GM23338 (cell line): ENCODE data around the gene BCR. TPM values are rescaled to one million over a fixed set of nuclear protein-coding genes. Genes with fewer than 3 reads are reported as not detected.

ENCODE experiments used
- ATAC-seq: fragments of 200-7000 bp; cut with Tn5 transposase; 3 replicates; pipeline ENCODE4 v1.9.1; 2020
- DNase-seq: peaks from one replicate; pipeline ENCODE4 v3.0.0-alpha.2; 2015; ENCODE audit warnings: low spot score
- H2AFZ ChIP-seq: fragments of 200-600 bp; sonication (generic); 2 replicates; pipeline ENCODE4 v1.8.0; 2016; ENCODE audit warnings: antibody characterized with exemption, mild to moderate bottlenecking, moderate library complexity
- H3F3A ChIP-seq: fragments of 200-600 bp; sonication (generic); replicated peaks from 2 replicates; pipeline ENCODE4 v1.8.0; 2017; ENCODE audit warnings: antibody characterized with exemption, mixed run types, low read depth
- H3K27ac ChIP-seq: fragments of 200-600 bp; sonication (generic); 2 replicates; pipeline ENCODE4 v1.6.1; 2016; ENCODE audit warnings: low read depth
- H3K27me3 ChIP-seq: fragments of 200-600 bp; sonication (generic); 2 replicates; pipeline ENCODE4 v1.8.0; 2016; ENCODE audit warnings: mild to moderate bottlenecking, mixed run types, moderate library complexity; ENCODE audit not compliant: insufficient read depth
- H3K36me3 ChIP-seq: fragments of 200-600 bp; sonication (generic); 2 replicates; pipeline ENCODE4 v1.8.0; 2016; ENCODE audit warnings: mild to moderate bottlenecking; ENCODE audit not compliant: insufficient read depth
- H3K4me1 ChIP-seq: fragments of 200-600 bp; sonication (generic); 2 replicates; pipeline ENCODE4 v1.8.0; 2016; ENCODE audit warnings: mild to moderate bottlenecking, moderate library complexity; ENCODE audit not compliant: insufficient read depth
- H3K4me2 ChIP-seq: fragments of 200-600 bp; sonication (generic); 2 replicates; pipeline ENCODE4 v1.7.1; 2017; ENCODE audit warnings: mixed run types
- H3K4me3 ChIP-seq: fragments of 200-600 bp; sonication (generic); 2 replicates; pipeline ENCODE4 v1.6.1; 2016; ENCODE audit warnings: mixed run types
- H3K79me2 ChIP-seq: fragments of 200-600 bp; sonication (generic); replicated peaks from 2 replicates; pipeline ENCODE4 v1.8.0; 2017; ENCODE audit warnings: mild to moderate bottlenecking; ENCODE audit not compliant: insufficient read depth
- H3K9me2 ChIP-seq: fragments of 200-600 bp; sonication (generic); 2 replicates; pipeline ENCODE4 v1.8.0; 2017; ENCODE audit not compliant: insufficient read depth
- H4K20me1 ChIP-seq: fragments of 200-600 bp; sonication (generic); replicated peaks from 2 replicates; pipeline ENCODE4 v1.8.0; 2017; ENCODE audit warnings: mild to moderate bottlenecking; ENCODE audit not compliant: insufficient read depth
- H3K27ac Mint-ChIP-seq: 2 replicates; pipeline ENCODE4 v1.8.0; 2020; ENCODE audit warnings: inconsistent platforms, mild to moderate bottlenecking, moderate library complexity, mixed read lengths
- H3K27me3 Mint-ChIP-seq: 3 replicates; pipeline ENCODE4 v1.8.0; 2022; ENCODE audit warnings: low read depth, mild to moderate bottlenecking, moderate library complexity, mixed read lengths, inconsistent platforms; ENCODE audit not compliant: insufficient read depth, poor library complexity
- H3K36me3 Mint-ChIP-seq: 3 replicates; pipeline ENCODE4 v1.8.0; 2021; ENCODE audit warnings: low read depth, mild to moderate bottlenecking, inconsistent platforms, moderate library complexity, mixed read lengths
- H3K4me1 Mint-ChIP-seq: 3 replicates; pipeline ENCODE4 v1.8.0; 2020; ENCODE audit warnings: mild to moderate bottlenecking, inconsistent platforms, mixed read lengths
- H3K4me3 Mint-ChIP-seq: 3 replicates; pipeline ENCODE4 v1.8.0; 2021; ENCODE audit warnings: moderate library complexity, mild to moderate bottlenecking, inconsistent platforms, mixed read lengths
- H3K9me3 Mint-ChIP-seq: 3 replicates; pipeline ENCODE4 v1.8.0; 2020; ENCODE audit warnings: moderate library complexity, mild to moderate bottlenecking, inconsistent platforms, mixed read lengths
- CREB1 ChIP-seq: fragments of 250-450 bp; sonication (Bioruptor Pico); IDR thresholded peaks from 2 replicates; pipeline ENCODE4 v1.5.0; 2020; ENCODE audit warnings: low read depth, mild to moderate bottlenecking, moderate library complexity
- CTCF ChIP-seq, 2 experiments: fragments of 200-600 bp in 1 of 2; sonication (generic) in 1 of 2; conservative IDR thresholded peaks; 2 replicates each; pipeline versions ENCODE4 v1.5.1 to v1.6.1; 2016 to 2017; ENCODE audit warnings: antibody characterized with exemption in 2 of 2, low read depth in 2 of 2, mild to moderate bottlenecking in 2 of 2, moderate library complexity in 1 of 2
- ETS1 ChIP-seq: IDR thresholded peaks from 2 replicates; pipeline ENCODE4 v1.6.1; 2016; ENCODE audit warnings: antibody characterized with exemption
- EZH2 ChIP-seq: fragments of 200-600 bp; sonication (generic); IDR thresholded peaks from one replicate; pipeline ENCODE4 v1.8.0; 2017; ENCODE audit warnings: antibody characterized with exemption, mild to moderate bottlenecking, low read depth; ENCODE audit not compliant: unreplicated experiment
- JUNB ChIP-seq: IDR thresholded peaks from one replicate; pipeline ENCODE4 v1.6.1; 2016; ENCODE audit warnings: antibody characterized with exemption; ENCODE audit not compliant: unreplicated experiment
- NANOG ChIP-seq: IDR thresholded peaks from 2 replicates; pipeline ENCODE4 v1.6.1; 2016; ENCODE audit warnings: antibody characterized with exemption, borderline replicate concordance
- STAT1 ChIP-seq: IDR thresholded peaks from one replicate; pipeline ENCODE4 v1.6.1; 2016; ENCODE audit warnings: antibody characterized with exemption; ENCODE audit not compliant: unreplicated experiment
- ZNF114 ChIP-seq: fragments of 250-450 bp; sonication (Bioruptor Pico); IDR thresholded peaks from 2 replicates; pipeline ENCODE4 v1.5.0; 2020; ENCODE audit warnings: mild to moderate bottlenecking, moderate library complexity
- ZNF331 ChIP-seq: fragments of 250-450 bp; sonication (Bioruptor Pico); IDR thresholded peaks from 2 replicates; pipeline ENCODE4 v1.5.0; 2020; ENCODE audit warnings: low read depth, mild to moderate bottlenecking, moderate library complexity
- ZNF462 ChIP-seq: fragments of 250-450 bp; sonication (Bioruptor Pico); IDR thresholded peaks from 2 replicates; pipeline ENCODE4 v1.5.0; 2020; ENCODE audit warnings: mild to moderate bottlenecking, moderate library complexity
- polyA plus RNA-seq: library from polyadenylated mRNA; unstranded; fragments of >200 nt; fragmentation: Nextera tagmentation; extraction: Ambion mirVana; gene quantifications from 2 replicates; pipeline ENCODE4 v1.2.1, GENCODE V29; 2016
- total RNA-seq: library from RNA; depleted of rRNA; stranded (reverse); fragments of >200 nt; shearing (Covaris generic); gene quantifications from 2 replicates; pipeline ENCODE4 v1.2.3, GENCODE V29; 2014

BCR gene
- total and polyA plus RNA-seq, 2 experiments from 2014 or later = 17.7 to 121 TPM

GRCh38 chr22:23278883-23279675 is 98.8 kb downstream of the BCR start:
- Mint-ChIP-seq H3K27me3 (peaks cover 6% of the 10 kb centered on the region), H3K36me3 (peaks cover 38% of the 10 kb centered on the region), H3K9me3 (no peaks in the 10 kb centered on the region), H3K4me3 (no peak overlapping the region), H3K27ac (no peak overlapping the region), H3K4me1 (0 out of 3 replicates have a peak, but pooled peaks cover 4% of the 10 kb centered on the region)
- no peak for TF ChIP-seq ZNF331 (CRISPR knock-in tag)
- TF ChIP-seq ZNF114 = no peak
- TF ChIP-seq CTCF (conservative IDR thresholded peaks at IDR 0.05; ENCODE audit: low read depth in 2 of 2) = no peak
- no peak for TF ChIP-seq JUNB
- no peak for TF ChIP-seq ZNF462 (CRISPR knock-in tag)
- no peak for TF ChIP-seq EZH2
- TF ChIP-seq CREB1 (CRISPR knock-in tag) = no peak
- no peak for TF ChIP-seq STAT1
- no peak for TF ChIP-seq NANOG
- no peak for TF ChIP-seq ETS1
- DNase-seq (no peak), ATAC-seq (no peak)
- H3K9me2 ChIP-seq = no peaks in the 10 kb centered on the region
- H3K4me3 ChIP-seq = no peak overlapping the region
- no peaks in the 10 kb centered on the region for H3K79me2 ChIP-seq
- no peak overlapping the region for H3K27ac ChIP-seq
- H4K20me1 ChIP-seq = peaks cover 6% of the 10 kb centered on the region; the same call in 1 of the 2 replicates
- no peaks in the 10 kb centered on the region for H3K4me1 ChIP-seq
- H3K27me3 ChIP-seq = no peaks in the 10 kb centered on the region
- H2AFZ ChIP-seq = no peak overlapping the region
- no peaks in the 10 kb centered on the region for H3F3A ChIP-seq
- H3K36me3 ChIP-seq = no peaks in the 10 kb centered on the region
- no peak overlapping the region for H3K4me2 ChIP-seq
